Neural cell (in vitro differentiated cells): ENCODE measurements around the gene BNIP2.

Experiments
- CTCF ChIP-seq: fragments of 450-650 bp; IDR thresholded peaks from 2 replicates; pipeline ENCODE4 v1.5.1; 2014; ENCODE audit warnings: antibody characterized with exemption, mild to moderate bottlenecking, moderate library complexity; ENCODE audit not compliant: poor library complexity, severe bottlenecking
- EP300 ChIP-seq: fragments of 450-650 bp; conservative IDR thresholded peaks from 2 replicates; pipeline ENCODE4 v1.6.1; 2014; ENCODE audit warnings: antibody characterized with exemption, mild to moderate bottlenecking, moderate library complexity; ENCODE audit not compliant: poor library complexity, severe bottlenecking
- EZH2 ChIP-seq: fragments of 200-600, 300-800 bp; shearing (Covaris generic), sonication (generic); IDR thresholded peaks from 2 replicates; pipeline ENCODE4 v1.6.1; 2014; ENCODE audit warnings: antibody characterized with exemption, low read length, borderline replicate concordance, mild to moderate bottlenecking; ENCODE audit not compliant: insufficient read depth, poor library complexity, severe bottlenecking
- RAD21 ChIP-seq: fragments of 450-650 bp; conservative IDR thresholded peaks from 2 replicates; pipeline ENCODE4 v1.6.1; 2014; ENCODE audit warnings: antibody characterized with exemption, mild to moderate bottlenecking, moderate library complexity

DNA sequence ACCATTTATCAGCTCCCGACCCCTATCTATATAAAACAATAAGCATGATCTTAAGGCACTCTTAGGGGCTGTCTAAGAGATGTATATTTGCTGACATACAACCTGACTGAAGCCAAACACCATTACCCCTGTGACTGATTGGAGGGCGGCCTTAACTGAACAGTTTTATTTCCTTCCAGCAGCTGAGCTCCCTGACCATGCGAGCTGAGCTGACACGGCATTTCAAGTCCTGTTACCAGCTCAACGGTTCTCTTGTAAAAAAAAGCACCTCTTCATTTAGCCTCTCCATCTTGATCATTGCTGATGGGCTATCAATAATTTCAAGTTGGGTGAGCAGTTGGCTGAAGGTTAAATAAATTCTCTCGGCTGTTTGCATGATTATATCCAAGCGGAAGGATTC, 33.4 kb upstream of the BNIP2 start:
- TF ChIP-seq EP300: no peak
- TF ChIP-seq CTCF: no peak
- TF ChIP-seq EZH2: no peak
- TF ChIP-seq RAD21: no peak
